GM12892 (cell line): ENCODE results near the gene ZNRF3.

Experiments
- POLR2A ChIP-seq: IDR thresholded peaks from 2 replicates; pipeline ENCODE4 v1.6.1; 2011; ENCODE audit warnings: low read depth, low read length, control low read depth
- POLR2AphosphoS5 ChIP-seq: IDR thresholded peaks from 2 replicates; pipeline ENCODE4 v1.6.1; 2011; ENCODE audit warnings: low read depth, low read length, control low read depth
- TAF1 ChIP-seq: IDR thresholded peaks from 2 replicates; pipeline ENCODE4 v1.6.1; 2011; ENCODE audit warnings: low read depth, mild to moderate bottlenecking, control low read depth, low read length, borderline replicate concordance

- TF ChIP-seq TAF1 (no peak), POLR2A (no peak), POLR2AphosphoS5 (no peak)
Observed at GRCh38 chr22:29022101-29022817, 138.9 kb downstream of the ZNRF3 start.
